HUES48 (cell line): ENCODE data around the gene BATF2.
"Not testable (repeated sequence)": the region's sequence is repeated elsewhere in the genome, so short reads cannot be mapped to it uniquely, and the experiment has no call there.

Source experiments
- H3K27ac ChIP-seq: one replicate; pipeline ENCODE4 v1.7.0; 2013; ENCODE audit warnings: low read depth, low read length, inconsistent platforms
- H3K27me3 ChIP-seq: 2 replicates; pipeline ENCODE4 v1.6.1; 2013; ENCODE audit warnings: mild to moderate bottlenecking, low read length; ENCODE audit not compliant: control insufficient read depth, insufficient read depth
- H3K36me3 ChIP-seq: 2 replicates; pipeline ENCODE4 v1.6.1; 2013; ENCODE audit warnings: low read length; ENCODE audit not compliant: control insufficient read depth, insufficient read depth
- H3K4me1 ChIP-seq: 2 replicates; pipeline ENCODE4 v1.6.1; 2013; ENCODE audit warnings: mild to moderate bottlenecking, low read length; ENCODE audit not compliant: control insufficient read depth, insufficient read depth
- H3K4me3 ChIP-seq: 2 replicates; pipeline ENCODE4 v1.5.1; 2013; ENCODE audit warnings: mild to moderate bottlenecking, low read depth, low read length
- H3K9ac ChIP-seq: 2 replicates; pipeline ENCODE4 v1.6.1; 2013; ENCODE audit warnings: mild to moderate bottlenecking, low read depth, low read length, moderate library complexity
- H3K9me3 ChIP-seq: 2 replicates; pipeline ENCODE4 v1.6.1; 2013; ENCODE audit warnings: low read length; ENCODE audit not compliant: control insufficient read depth, insufficient read depth

BATF2 gene

GRCh38 chr11:64996327-64996709, 453 bp downstream of the BATF2 start:
- Histone ChIP-seq H3K27me3 (no peaks in the 10 kb centered on the region), H3K4me1 (peaks cover 5% of the 10 kb centered on the region), H3K9me3 (no peaks in the 10 kb centered on the region), H3K36me3 (no peaks in the 10 kb centered on the region), H3K4me3 (no peak overlapping the region), H3K27ac (no peak overlapping the region), H3K9ac (no peak overlapping the region)

- Histone ChIP-seq H3K9me3 (no peaks in the 10 kb centered on the region), H3K36me3 (no peaks in the 10 kb centered on the region), H3K4me1 (peaks cover 5% of the 10 kb centered on the region), H3K27me3 (no peaks in the 10 kb centered on the region), H3K9ac (no peak overlapping the region), H3K4me3 (no peak overlapping the region), H3K27ac (no peak overlapping the region)
Observed at GRCh38 chr11:64994318-64994717, 2.5 kb downstream of the BATF2 start.

- no peak overlapping the region for H3K4me3 ChIP-seq
- no peaks in the 10 kb centered on the region for H3K36me3 ChIP-seq
- no peaks in the 10 kb centered on the region for H3K4me1 ChIP-seq
- H3K27ac ChIP-seq = no peak overlapping the region
- no peaks in the 10 kb centered on the region for H3K27me3 ChIP-seq
- no peak overlapping the region for H3K9ac ChIP-seq
- H3K9me3 ChIP-seq = no peaks in the 10 kb centered on the region
Observed at GRCh38 chr11:64990222-64990923, 6.4 kb downstream of the BATF2 start.

GRCh38 chr11:64989416-64989815, 7.4 kb downstream of the BATF2 start:
- H3K9me3 ChIP-seq = no peaks in the 10 kb centered on the region
- no peaks in the 10 kb centered on the region for H3K4me1 ChIP-seq
- H3K9ac ChIP-seq = no peak overlapping the region
- no peaks in the 10 kb centered on the region for H3K27me3 ChIP-seq
- H3K4me3 ChIP-seq = no peak overlapping the region
- no peaks in the 10 kb centered on the region for H3K36me3 ChIP-seq
- no peak overlapping the region for H3K27ac ChIP-seq

GRCh38 chr11:64987998-64988854, 8.5 kb downstream of the BATF2 start:
- Histone ChIP-seq H3K27me3 (no peaks in the 10 kb centered on the region), H3K4me1 (no peaks in the 10 kb centered on the region)

GRCh38 chr11:64983339-64983738, 13.4 kb downstream of the BATF2 start:
- H3K9ac ChIP-seq, H3K9me3 ChIP-seq, H3K4me3 ChIP-seq, H3K27me3 ChIP-seq, H3K27ac ChIP-seq, H3K4me1 ChIP-seq, H3K36me3 ChIP-seq: not testable (repeated sequence)

More at GRCh38 chr11:64987998-64988854, 8.5 kb downstream of the BATF2 start:
- Histone ChIP-seq H3K9me3 (no peaks in the 10 kb centered on the region), H3K9ac (no peak overlapping the region), H3K4me3 (no peak overlapping the region), H3K27ac (no peak overlapping the region), H3K36me3 (no peaks in the 10 kb centered on the region)

- no peak overlapping the region for H3K4me3 ChIP-seq
- no peak overlapping the region for H3K9ac ChIP-seq
- H3K4me1 ChIP-seq = no peaks in the 10 kb centered on the region
- no peaks in the 10 kb centered on the region; the same call in 1 of the 2 replicates for H3K27me3 ChIP-seq
- no peaks in the 10 kb centered on the region for H3K9me3 ChIP-seq
- no peaks in the 10 kb centered on the region for H3K36me3 ChIP-seq
- no peak overlapping the region for H3K27ac ChIP-seq
Observed at GRCh38 chr11:64976651-64977050, 20.1 kb downstream of the BATF2 start.

GRCh38 chr11:64974124-64974523, 22.6 kb downstream of the BATF2 start:
- Histone ChIP-seq H3K4me3 (no peak overlapping the region), H3K9ac (no peak overlapping the region), H3K9me3 (no peaks in the 10 kb centered on the region), H3K4me1 (no peaks in the 10 kb centered on the region), H3K27me3 (no peaks in the 10 kb centered on the region; the same call in none of the 2 replicates), H3K36me3 (no peaks in the 10 kb centered on the region), H3K27ac (no peak overlapping the region)

GRCh38 chr11:64971421-64972233, 25.1 kb downstream of the BATF2 start, which contains the start of gene MAJIN:
Gene MAJIN, minus strand, starts transcription at chr11:64972108. Its CDS starts 12,703 bp downstream, at chr11:64959405.
- Histone ChIP-seq H3K9ac (no peak within 1 kb of the TSS), H3K36me3 (no peaks in the 10 kb centered on the region), H3K27me3 (no peaks in the 10 kb centered on the region; the same call in none of the 2 replicates), H3K27ac (no peak within 1 kb of the TSS), H3K4me1 (no peaks in the 10 kb centered on the region), H3K4me3 (no peak within 1 kb of the TSS), H3K9me3 (no peaks in the 10 kb centered on the region)

GRCh38 chr11:64970731-64971151, 26.0 kb downstream of the BATF2 start:
- no peaks in the 10 kb centered on the region; the same call in none of the 2 replicates for H3K27me3 ChIP-seq
- no peak overlapping the region for H3K27ac ChIP-seq
- H3K9ac ChIP-seq = no peak overlapping the region
- no peak overlapping the region for H3K4me3 ChIP-seq
- no peaks in the 10 kb centered on the region for H3K9me3 ChIP-seq
- no peaks in the 10 kb centered on the region for H3K36me3 ChIP-seq
- no peaks in the 10 kb centered on the region for H3K4me1 ChIP-seq
